ENCODE results near the gene PLXNA4. TPM values are rescaled to one million over a fixed set of nuclear protein-coding genes. Genes with fewer than 3 reads are reported as not detected.

PLXNA4 gene
- total RNA-seq, 4 donors from 2014 or later, result 5.1 to 7.0 (median 5.3) TPM

DNA sequence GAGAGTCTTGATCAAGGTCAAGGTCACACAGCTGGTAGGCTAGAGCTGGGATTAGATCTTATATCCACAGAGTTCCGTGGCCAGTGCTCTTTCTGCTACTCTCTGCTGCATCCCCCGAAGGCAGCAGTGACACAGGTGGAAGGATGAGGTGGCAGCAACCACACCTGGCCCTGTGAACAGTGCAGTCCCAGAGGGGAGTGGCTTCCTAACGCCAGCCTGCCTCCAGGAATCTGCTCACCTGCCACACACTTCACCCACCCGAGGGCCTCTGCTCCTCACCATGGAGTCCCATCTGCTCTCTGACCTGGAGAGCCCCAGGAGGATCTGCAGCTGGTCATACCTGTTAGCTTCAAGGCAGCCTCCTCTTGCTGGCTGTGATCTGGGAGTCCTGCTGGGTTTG is 484.2 kb downstream of the PLXNA4 start:
- peak in 1 of 2 donors; percentile 75 for DNase-seq (ENCODE audit: low spot score in 2 of 2)
- intact Hi-C loops (cut with DNase I; ENCODE audit: low total_unique reads), result no loop called here
- TF ChIP-seq, protein P1, sequence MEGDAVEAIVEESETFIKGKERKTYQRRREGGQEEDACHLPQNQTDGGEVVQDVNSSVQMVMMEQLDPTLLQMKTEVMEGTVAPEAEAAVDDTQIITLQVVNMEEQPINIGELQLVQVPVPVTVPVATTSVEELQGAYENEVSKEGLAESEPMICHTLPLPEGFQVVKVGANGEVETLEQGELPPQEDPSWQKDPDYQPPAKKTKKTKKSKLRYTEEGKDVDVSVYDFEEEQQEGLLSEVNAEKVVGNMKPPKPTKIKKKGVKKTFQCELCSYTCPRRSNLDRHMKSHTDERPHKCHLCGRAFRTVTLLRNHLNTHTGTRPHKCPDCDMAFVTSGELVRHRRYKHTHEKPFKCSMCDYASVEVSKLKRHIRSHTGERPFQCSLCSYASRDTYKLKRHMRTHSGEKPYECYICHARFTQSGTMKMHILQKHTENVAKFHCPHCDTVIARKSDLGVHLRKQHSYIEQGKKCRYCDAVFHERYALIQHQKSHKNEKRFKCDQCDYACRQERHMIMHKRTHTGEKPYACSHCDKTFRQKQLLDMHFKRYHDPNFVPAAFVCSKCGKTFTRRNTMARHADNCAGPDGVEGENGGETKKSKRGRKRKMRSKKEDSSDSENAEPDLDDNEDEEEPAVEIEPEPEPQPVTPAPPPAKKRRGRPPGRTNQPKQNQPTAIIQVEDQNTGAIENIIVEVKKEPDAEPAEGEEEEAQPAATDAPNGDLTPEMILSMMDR (IDR thresholded peaks at IDR 0.05), result no peak
- 42 to 46% methylated on average over 3 to 4 of the region's 4 CpGs for WGBS, 2 donors
- no peak overlapping the region for H3K4me3 ChIP-seq (ENCODE audit: low read depth, poor library complexity, severe bottlenecking)

- WGBS, 2 donors, result 45 to 65% methylated on average over 1 of the region's 1 CpG
- intact Hi-C loops (cut with DNase I; ENCODE audit: low total_unique reads), result no loop called here
- TF ChIP-seq, protein P1 (IDR thresholded peaks at IDR 0.05), result no peak
- TF ChIP-seq POLR2A (IDR thresholded peaks at IDR 0.05), result no peak
Measured at GRCh38 chr7:132091706-132092105, 484.6 kb downstream of the PLXNA4 start.

DNA sequence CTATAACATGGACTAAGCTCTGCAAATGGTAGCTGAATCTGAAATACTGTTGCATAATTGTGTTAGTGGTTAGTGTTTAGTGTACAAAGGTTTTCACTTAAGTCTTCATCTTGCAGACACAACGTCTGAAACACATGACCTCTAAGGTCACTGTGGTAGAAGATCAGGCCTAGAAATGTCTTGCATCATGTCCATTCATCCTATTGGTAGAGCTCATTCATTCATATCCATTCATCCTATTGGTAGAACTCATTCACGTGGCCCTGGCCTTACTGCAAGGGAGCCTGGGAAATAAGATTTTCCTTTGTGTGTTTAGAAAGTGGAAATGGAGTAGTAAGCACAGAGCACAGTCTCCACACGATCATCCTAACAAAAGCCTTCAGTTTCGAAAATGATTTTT is 485.8 kb downstream of the PLXNA4 start:
- no peak overlapping the region for H3K4me3 ChIP-seq (ENCODE audit: low read depth, poor library complexity, severe bottlenecking)
- TF ChIP-seq, protein P1 (IDR thresholded peaks at IDR 0.05), result no peak
- no peak for TF ChIP-seq POLR2A (IDR thresholded peaks at IDR 0.05)
- WGBS, 2 donors, result 83 to 86% methylated on average over 4 of the region's 4 CpGs
- DNase-seq (ENCODE audit: low spot score in 2 of 2), result no peak
- intact Hi-C loops (cut with DNase I; ENCODE audit: low total_unique reads), result no loop called here

More at GRCh38 chr7:132091706-132092105, 484.6 kb downstream of the PLXNA4 start:
- DNase-seq (ENCODE audit: low spot score in 2 of 2), result no peak
- H3K4me3 ChIP-seq (ENCODE audit: low read depth, poor library complexity, severe bottlenecking), result no peak overlapping the region

- no peak for DNase-seq (ENCODE audit: low spot score in 2 of 2)
- intact Hi-C loops (cut with DNase I; ENCODE audit: low total_unique reads), result no loop called here
- no peak for TF ChIP-seq POLR2A (IDR thresholded peaks at IDR 0.05)
- TF ChIP-seq, protein P1 (IDR thresholded peaks at IDR 0.05), result no peak
- 61 to 72% methylated on average over 3 of the region's 3 CpGs for WGBS, 2 donors
- H3K4me3 ChIP-seq (ENCODE audit: low read depth, poor library complexity, severe bottlenecking), result no peak overlapping the region
Measured at GRCh38 chr7:132089356-132089755, 486.9 kb downstream of the PLXNA4 start.

GRCh38 chr7:132087421-132087820 is 488.8 kb downstream of the PLXNA4 start:
- peak in 1 of 2 donors; percentile 59 for DNase-seq (ENCODE audit: low spot score in 2 of 2)
- H3K4me3 ChIP-seq (ENCODE audit: low read depth, poor library complexity, severe bottlenecking), result no peak overlapping the region
- TF ChIP-seq, protein P1 (IDR thresholded peaks at IDR 0.05), result no peak
- no peak for TF ChIP-seq POLR2A (IDR thresholded peaks at IDR 0.05)
- WGBS, 2 donors, result 96 to 100% methylated on average over 2 of the region's 2 CpGs
- intact Hi-C loops (cut with DNase I; ENCODE audit: low total_unique reads), result no loop called here

- H3K4me3 ChIP-seq (ENCODE audit: low read depth, poor library complexity, severe bottlenecking), result no peak overlapping the region
- 93% methylated on average over 8 of the region's 8 CpGs for WGBS, 2 donors
- peak in 1 of 2 donors; percentile 39 for DNase-seq (ENCODE audit: low spot score in 2 of 2)
- no peak for TF ChIP-seq POLR2A (IDR thresholded peaks at IDR 0.05)
- TF ChIP-seq, protein P1 (IDR thresholded peaks at IDR 0.05), result no peak
- intact Hi-C loops (cut with DNase I; ENCODE audit: low total_unique reads), result no loop called here
Measured at GRCh38 chr7:132084776-132085388, 491.4 kb downstream of the PLXNA4 start.

All from lower leg skin (tissue), 4 donors.